Pons (tissue), 1 donor: Measurements from ENCODE around the gene RPA3.

Source experiments
- DNase-seq: peaks from one replicate; pipeline ENCODE4 v3.0.0-alpha.2; 2016; ENCODE audit warnings: low spot score

RPA3 gene

DNA sequence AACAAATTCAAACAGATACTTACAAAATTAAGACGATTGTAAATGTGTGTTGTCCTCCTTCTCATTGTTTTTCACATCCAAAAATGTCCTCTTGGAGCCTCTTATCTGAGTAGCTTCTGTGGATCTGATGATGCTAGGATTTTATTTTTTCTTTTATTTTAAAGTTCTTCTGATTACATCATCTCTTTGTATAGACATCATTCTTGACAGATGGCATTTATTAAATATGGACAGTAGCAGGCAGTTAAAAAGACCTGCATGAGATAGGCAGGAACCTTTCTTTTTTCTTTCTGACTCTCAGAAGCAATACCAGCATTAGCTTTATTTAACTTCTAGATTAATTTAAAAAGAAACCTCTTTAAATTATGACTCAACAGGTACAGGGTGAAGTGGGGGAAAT is at the start of gene RPA3:
TSS of gene RPA3 (minus strand) at position 116 of the 400 bp plus-strand sequence. CDS start 78,189 bp downstream, outside the sequence.
- no peak for DNase-seq

GRCh38 chr7:7766671-7767070 is 48.3 kb upstream of the RPA3 start:
- no peak for DNase-seq

GRCh38 chr7:7765422-7765821 is 47.0 kb upstream of the RPA3 start:
- no peak for DNase-seq

DNA sequence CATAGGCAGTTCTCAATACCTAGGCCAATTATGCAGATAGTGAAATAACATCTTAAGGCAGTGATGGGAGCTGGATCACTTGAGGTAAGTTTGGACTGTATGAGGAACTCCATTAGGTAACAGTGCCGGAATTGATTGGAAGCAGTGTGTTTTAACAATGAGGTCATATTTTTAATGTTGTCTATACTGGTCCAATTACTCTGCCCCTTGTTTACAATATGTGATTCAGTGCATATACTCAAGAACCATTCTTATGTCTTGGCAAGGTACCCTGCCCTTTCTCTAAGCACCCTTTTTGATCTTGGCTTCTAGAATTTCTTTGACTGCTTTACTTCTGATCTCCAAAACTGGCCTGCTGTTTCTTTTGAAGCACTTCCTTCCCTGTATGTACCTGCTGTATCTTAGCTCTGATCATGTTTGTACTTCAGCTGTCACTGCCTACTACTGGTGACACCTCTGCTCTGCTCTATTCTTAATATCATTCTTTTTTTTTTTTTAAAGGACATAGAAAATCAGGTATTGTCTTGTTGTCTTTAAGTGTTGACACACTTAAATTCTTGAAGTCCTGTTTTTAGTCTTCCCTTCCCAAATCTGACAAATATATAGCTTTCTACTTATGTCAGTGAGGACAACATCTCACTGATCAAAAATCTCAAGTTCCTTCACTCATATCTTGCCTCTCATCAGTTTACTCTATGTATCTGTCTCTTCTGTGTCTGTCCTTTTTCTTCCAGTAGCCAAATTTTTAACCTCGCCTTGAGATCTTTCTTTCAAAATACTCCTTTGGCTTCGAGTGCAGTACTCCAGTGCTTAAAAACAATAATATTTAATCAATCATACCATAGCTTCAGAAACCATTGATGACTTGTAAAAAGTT is 46.4 kb upstream of the RPA3 start:
- no peak for DNase-seq

GRCh38 chr7:7761974-7762779 is 43.8 kb upstream of the RPA3 start:
- peak; percentile 61 for DNase-seq

DNA sequence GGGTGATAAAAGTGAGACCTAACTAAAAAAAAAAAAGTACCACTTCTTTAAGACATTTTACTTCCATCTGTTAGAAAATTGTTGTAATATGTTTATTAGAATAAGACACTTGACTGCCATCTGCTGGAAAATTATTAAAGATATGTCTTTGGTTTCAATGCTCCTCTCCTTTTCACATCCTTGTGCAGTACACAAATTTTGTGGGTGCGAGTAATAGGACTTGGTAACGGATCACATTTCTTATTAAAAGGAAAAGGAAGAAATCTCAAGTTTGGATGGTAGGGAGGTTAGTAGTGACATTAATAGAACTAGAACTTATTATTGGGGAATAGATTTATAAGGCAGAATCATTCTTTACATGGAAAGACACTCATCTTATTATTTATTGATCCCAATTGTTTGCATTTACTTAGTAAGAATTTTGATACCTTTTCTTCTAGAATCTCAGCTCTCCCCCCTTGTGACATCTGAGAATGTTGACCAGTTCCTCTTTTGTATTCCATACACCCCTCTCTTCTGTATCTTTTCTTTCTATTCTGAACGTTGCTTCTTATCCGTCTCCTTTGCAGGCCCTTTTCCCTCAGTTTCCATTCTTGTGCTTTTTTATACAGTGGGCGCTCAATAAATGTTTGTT is 43.0 kb upstream of the RPA3 start:
- DNase-seq, result peak; percentile 71

DNA sequence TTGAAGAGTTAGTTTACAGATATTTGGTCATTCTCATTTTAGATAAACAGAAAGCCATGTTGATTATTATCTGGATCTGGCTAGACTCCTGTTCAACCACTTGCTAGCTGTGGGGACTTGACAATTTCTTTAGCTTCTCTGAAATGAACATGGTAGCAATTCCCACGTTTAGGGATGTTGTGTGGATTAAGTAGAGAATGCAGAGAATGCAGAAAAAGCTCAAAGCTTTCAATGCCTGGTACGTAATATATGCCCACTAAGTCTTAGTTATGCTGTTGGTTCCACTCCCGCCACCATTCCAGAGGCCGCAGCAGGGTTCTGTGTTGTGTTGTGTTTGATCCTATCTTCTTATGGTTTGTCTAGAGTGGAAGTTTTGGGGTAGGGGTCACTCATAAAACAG is 39.2 kb upstream of the RPA3 start:
- no peak for DNase-seq

- DNase-seq, result no peak
These were observed 38.2 kb upstream of the RPA3 start for GRCh38 chr7:7756577-7756976.

GRCh38 chr7:7751243-7752092 is 33.1 kb upstream of the RPA3 start:
- DNase-seq, result no peak

GRCh38 chr7:7750571-7751242 is 32.3 kb upstream of the RPA3 start:
- no peak for DNase-seq

GRCh38 chr7:7746458-7746857 is 28.1 kb upstream of the RPA3 start:
- DNase-seq, result no peak

DNA sequence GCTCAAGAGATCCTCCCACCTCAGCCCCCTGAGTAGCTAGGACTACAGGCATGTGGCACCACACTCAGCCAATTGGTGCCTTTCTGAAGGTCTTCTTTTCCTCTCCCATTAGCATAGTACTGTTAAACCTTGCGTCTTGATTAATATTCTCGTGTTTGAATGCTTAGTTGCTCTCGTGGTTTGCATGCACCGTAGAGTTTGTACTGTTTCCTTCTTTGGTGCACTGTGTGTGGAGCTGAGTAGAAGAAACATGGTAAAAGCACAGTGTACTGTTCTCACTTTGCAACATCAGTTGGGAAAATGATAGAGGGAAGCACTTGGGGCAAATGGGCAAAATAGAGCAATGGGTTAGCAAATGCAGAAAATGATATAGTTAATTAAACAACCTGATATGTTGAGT is 27.6 kb upstream of the RPA3 start:
- no peak for DNase-seq

- no peak for DNase-seq
These were observed 26.9 kb upstream of the RPA3 start for GRCh38 chr7:7745258-7745657.

- no peak for DNase-seq
These were observed 23.8 kb upstream of the RPA3 start for GRCh38 chr7:7742223-7742622.

DNA sequence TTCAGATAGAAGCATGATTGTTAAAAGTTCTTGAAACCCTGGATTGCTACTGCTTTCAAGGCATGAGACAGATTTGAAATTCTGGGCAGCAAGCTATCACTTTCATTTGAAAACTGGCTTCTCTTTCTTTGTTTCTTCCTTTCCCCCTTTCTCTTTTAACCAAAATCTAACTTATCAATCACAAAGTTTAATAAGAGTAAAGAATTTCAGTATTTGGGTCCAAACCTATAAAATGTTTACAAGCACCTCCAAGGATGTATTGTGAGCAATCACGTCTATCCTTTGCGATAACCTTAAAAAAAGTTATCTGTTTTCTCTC is 21.6 kb upstream of the RPA3 start:
- DNase-seq, result no peak

DNA sequence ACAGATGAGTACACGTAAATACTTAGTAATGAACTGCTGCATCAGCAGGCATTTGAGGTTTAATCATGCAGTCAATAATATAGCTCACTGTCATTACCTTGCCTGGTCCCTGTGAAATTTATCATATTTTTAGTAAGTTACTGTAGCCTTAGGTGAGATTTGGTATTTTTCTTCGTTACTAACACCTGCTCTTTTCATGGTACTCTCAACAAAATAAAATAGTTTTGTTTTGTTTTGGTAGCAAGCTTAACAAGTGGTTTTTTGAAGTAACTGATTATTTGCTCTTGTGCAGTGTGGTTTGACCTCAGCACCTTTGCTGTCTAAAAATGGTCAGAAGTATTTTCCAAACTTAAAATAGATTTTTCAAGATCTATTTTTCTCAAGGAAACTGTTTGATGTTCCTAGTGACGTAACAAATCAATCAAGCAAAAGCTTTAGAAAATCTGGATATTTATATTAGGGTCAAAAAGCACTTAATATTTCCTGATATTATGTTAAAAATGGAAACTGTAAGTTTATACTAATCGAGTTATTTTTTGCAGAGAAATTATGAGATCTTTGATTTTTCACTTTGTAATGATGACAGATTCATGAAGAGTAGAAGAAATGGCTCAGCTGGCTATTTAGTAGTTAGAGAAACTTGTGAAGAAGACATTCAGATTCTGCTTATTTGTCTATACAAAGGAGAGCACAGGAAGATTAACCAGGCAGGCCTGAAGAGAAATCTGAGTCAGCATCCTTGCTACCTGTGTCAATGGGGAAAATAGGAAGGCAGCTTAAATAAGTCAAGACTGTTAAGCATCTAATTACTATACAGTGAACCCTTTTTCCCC is 21.0 kb upstream of the RPA3 start:
- peak; percentile 40 for DNase-seq

DNA sequence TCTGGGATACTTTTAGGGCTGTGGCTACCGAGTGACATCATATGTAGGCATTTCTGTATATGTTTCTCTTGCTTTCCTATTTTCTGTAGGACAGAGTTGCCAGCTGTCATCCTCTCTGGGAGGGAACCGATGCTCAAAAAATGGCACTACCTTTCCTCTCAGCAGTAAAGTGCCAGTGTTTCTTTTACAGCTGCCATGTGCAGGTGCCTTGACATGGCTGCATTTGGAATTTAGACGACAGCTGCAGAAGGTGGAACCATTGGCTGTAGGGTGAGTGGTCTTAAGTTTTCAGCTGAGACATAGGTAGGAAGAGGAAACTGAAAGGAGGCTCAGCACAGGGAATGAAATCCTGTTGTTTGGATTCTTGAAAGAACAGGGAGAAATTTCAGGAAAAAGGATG is 20.2 kb upstream of the RPA3 start:
- no peak for DNase-seq

GRCh38 chr7:7738177-7738576 is 19.8 kb upstream of the RPA3 start:
- no peak for DNase-seq

- DNase-seq, result no peak
These were observed 19.3 kb upstream of the RPA3 start for GRCh38 chr7:7737674-7738073.

- no peak for DNase-seq
These were observed 18.3 kb upstream of the RPA3 start for GRCh38 chr7:7736671-7737070.
